WTC11 (cell line): Measurements from ENCODE around the gene ATP11A.

Experiments used
- CTCF ChIP-seq: fragments of 200-600 bp; IDR thresholded peaks from 2 replicates; pipeline ENCODE4 v1.8.0; 2022; ENCODE audit warnings: antibody characterized with exemption
- E2F4 ChIP-seq: sonication (generic); formaldehyde crosslinking; IDR thresholded peaks from 2 replicates; pipeline ENCODE4 v1.8.1; 2022; ENCODE audit warnings: low read depth, mild to moderate bottlenecking, moderate library complexity, missing genetic modification reagents, borderline replicate concordance
- HMGXB4 ChIP-seq: sonication (generic); formaldehyde crosslinking; IDR thresholded peaks from 2 replicates; pipeline ENCODE4 v1.8.1; 2023; ENCODE audit warnings: mild to moderate bottlenecking, moderate library complexity, missing genetic modification reagents
- JUN ChIP-seq: sonication (generic); formaldehyde crosslinking; IDR thresholded peaks from 2 replicates; pipeline ENCODE4 v1.8.0; 2023; ENCODE audit warnings: mild to moderate bottlenecking, missing genetic modification reagents
- MAX ChIP-seq: sonication (generic); formaldehyde crosslinking; IDR thresholded peaks from 2 replicates; pipeline ENCODE4 v1.8.0; 2022; ENCODE audit warnings: mild to moderate bottlenecking, missing genetic modification reagents
- SP1 ChIP-seq: sonication (generic); formaldehyde crosslinking; conservative IDR thresholded peaks from 2 replicates; pipeline ENCODE4 v1.8.1; 2022; ENCODE audit warnings: missing genetic modification reagents
- ZNF423 ChIP-seq: fragments of 250-450 bp; sonication (Bioruptor Pico); IDR thresholded peaks from 2 replicates; pipeline ENCODE4 v2.1.2; 2022; ENCODE audit warnings: mild to moderate bottlenecking, moderate library complexity

GRCh38 chr13:112806739-112807652 lies 117.2 kb downstream of the ATP11A start:
- no peak for TF ChIP-seq JUN
- TF ChIP-seq ZNF423 (CRISPR knock-in tag): no peak
- no peak for TF ChIP-seq SP1 (CRISPR knock-in tag)
- no peak for TF ChIP-seq CTCF
- no peak for TF ChIP-seq HMGXB4
- no peak for TF ChIP-seq E2F4 (CRISPR knock-in tag)
- no peak for TF ChIP-seq MAX
